Amygdala (tissue), 56 donors: Measurements from ENCODE around the gene CDHR4.
"Not testable (repeated sequence)": the region's sequence is repeated elsewhere in the genome, so short reads cannot be mapped to it uniquely, and the experiment has no call there.

ENCODE experiments used
- DNase-seq, 56 donors: peaks; one replicate each; lab custom pipeline; 2025; lab: John Stamatoyannopoulos, UW

CDHR4 gene

DNA sequence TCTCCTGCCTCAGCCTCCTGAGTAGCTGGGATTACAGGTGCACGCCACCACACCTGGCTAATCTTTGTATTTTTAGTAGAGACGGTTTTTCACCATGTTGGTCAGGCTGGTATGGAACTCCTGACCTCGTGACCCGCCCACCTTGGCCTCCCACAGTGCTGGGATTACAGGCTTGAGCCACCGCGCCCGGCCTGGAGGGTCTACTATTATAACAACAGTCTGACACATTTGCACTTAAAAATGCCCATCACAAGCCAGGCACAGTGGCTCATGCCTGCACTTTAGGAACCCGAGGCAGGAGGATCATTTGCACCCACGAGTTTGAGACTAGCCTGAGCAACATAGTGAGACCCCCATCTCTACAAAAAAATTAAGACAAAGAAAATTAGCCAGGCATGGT, 17.4 kb downstream of the CDHR4 start:
- DNase-seq, result not testable (repeated sequence)

DNA sequence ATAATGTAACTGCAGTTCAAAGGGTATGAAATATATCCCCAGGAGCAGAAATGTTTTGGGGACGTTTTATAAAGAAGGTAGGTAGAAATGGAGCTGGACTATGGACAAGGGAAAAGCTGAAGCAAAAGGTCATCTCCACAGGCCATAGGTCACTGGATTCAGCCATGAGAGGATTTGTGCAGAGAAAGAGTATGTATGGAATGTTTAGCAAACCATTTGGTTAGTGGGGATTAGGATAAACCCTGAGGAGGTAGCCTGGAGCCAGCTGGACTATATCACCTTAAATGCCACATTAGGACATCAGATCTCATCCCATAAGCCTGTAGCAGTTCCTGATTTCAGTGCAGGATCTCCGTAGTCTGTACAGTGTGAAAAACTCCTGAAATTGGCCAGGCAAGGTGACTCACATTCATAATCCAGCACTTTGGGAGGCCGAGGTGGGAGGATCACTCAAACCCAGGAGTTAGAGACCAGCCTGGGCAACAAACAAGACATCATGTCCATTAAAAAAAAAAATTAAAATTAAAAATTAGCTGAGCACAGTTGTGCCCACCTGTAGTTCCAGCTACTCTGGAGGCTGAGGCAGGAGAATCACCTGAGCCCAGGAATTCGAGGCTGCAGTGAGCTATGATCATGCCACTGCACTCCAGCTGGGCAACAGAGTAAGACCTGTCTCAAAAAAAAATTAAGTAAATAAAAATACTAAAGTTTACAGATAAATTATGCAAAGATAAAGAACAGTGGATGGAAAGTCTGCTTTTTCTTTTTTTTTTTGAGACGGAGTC, 18.1 kb downstream of the CDHR4 start:
- DNase-seq, result no peak

DNA sequence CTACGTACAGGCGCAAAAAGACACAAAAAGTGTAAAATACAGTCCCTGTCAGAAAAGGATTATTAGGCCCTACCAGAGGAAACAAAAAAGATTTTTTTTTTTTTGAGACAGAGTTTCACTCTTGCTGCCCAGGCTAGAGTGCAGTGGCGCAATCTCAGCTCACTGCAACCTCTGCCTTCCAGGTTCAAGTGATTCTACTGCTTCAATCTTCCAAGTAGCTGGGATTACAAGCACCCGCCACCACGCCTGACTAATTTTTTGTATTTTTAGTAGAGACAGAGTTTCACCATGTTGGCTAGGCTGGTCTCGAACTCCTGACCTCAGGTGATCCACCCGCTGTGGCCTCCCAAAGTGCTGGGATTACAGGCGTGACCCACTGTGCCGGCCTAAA, 18.7 kb downstream of the CDHR4 start:
- DNase-seq, result not testable (repeated sequence)

DNA sequence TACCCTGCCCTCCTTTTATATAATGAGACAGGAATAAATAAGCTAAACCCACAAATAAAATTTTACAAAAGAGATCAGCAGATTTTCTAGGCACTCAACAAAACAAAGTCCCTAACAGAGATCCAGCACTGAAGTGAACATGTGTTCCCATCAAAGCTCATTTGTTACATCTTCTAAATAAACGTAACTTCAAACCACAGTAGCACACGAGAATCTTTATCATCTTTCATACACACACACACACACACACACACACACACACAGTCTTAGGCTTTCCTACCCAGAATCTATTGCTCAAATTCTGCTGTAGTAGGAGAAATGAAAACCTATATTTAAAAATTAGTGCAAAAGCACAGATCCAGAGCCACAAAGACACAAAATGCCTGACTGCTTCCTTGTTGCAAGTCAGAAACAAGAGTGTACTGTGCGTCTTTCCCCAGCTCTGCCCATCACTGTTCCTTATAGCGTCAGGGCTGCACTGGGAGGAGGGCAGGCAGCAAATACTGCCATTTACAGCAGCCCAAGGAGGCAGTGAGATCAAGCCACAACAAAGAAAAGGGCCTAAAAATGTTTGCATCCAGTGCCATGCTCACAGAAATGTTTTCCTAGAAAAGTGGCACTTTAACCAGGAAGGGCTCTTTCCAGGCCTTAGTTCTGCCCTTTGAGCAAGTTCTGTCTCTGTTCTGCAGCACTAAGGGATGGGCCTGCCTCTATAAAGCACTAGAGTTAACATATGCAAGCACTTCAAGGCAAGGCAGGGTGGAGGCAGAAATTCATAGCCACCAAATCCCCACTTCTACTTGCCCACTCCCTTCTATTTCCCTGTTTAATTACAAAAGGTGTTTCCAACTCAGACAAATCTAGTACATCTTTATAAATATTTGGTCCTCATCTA, 19.3 kb downstream of the CDHR4 start:
- peak in 1 of 56 donors; percentile 17 for DNase-seq

DNA sequence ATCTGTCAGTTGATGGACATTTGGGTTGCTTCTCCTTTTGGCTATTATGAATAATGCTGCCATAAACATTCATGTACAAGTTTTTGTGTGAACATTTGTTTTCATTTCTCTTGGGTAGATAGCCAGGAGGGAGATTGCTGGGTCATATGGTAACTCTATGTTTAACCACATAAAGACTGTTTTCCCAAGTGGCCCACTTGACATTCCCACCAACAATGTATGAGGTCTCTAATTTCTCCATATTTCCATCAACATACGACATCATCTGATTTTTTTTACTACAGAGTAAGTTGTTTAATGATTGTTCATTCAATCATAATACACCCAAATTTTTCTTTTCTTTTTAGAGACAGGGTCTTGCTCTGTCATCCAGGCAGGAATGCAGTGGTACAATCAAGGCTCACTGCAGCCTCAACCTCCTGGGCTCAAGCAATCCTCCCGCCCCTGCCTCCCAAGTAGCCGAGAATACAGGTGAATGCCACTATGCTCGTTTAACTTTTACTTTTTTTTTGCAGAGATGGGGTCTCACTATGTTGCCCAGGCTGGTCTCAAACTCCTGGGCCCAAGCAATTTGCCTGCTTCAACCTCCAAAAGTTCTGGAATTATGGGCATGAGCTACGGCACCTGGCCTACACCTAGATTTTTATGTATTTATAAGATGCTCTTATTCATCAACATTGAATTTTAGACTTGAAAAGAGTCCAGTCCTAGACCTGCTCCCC, 20.2 kb downstream of the CDHR4 start:
- no peak for DNase-seq

DNA sequence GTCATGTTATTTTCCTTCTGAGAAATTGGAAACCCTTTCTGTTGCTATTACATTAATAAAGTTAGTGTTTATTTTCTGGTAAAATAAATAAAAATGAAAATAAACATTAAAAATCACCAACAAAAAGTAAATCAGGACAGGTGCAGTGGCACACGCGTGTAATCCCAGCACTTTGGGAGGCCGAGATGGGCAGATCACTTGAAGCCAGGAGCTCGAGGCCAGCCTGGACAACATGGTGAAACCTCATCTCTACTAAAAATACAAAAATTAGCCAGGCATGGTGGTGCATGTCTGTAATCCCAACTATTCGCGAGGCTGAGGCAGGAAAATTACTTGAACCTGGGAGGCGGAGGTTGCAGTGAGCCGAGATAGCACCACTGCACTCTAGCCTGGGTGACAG, 23.6 kb downstream of the CDHR4 start:
- DNase-seq, result not testable (repeated sequence)

DNA sequence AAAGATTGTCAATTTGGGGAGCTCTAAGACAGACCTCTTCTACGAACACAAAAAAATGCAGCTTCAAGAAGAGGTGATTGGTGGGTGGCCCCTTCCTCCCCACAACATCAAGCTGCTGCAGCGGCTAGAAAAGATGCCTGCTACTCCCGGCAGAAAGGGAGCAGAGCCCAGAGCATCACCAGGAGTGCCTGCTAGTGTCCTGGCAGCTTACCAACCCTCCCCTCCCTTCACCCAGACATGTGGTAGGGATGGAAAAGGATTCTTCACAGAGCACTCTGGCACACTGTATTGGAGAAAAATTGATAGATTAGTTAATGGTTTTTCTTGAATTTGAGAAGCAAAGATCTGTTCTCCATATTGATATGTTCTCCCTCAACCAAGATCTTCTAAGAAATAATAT, 24.1 kb downstream of the CDHR4 start:
- peak in 37 of 56 donors; percentile 4 to 73 (median 29) for DNase-seq

DNA sequence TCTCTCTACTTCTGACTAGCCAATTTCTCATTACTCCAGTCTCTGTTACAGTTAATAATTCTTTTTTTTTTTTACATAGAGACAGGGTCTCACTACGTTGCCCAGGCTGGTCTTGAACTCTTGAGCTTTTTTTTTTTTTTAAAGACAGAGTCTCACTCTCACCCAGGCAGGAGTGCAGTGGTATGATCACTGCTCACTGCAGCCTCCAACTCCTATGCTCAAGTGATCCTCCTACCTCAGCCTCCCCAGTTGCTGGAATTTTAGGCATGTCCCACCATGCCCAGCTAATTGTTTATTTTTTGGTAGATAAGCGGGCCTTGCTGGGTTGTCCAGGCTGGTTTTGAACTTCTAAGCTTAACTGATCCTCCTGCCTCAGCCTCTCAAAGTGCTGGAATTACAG, 27.0 kb downstream of the CDHR4 start:
- DNase-seq, result no peak

DNA sequence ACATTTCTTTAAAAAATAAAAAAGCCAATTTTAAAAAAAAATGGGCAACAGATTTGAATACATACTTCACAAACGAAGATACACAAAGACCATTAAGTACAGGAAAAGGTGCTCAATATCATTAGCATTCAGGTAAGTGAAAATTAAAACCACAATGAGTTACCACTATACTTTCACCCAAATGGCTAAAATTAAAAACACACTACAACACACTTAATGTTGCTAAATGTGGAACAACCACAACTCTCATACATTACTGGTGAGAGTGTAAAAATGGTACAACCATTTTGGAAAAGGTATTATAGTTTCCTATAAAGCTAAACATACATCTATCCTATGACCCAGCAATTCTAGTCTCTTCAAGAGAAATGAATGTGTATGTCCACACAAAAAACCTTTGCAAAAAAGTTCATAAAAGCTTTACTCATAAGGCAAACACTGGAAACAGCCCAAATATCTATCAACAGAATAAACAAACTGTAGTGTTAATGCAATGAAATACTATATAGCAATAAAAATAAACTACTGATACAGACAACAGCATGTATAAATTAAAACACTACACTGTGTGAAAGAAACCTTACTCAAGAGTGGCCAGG, 28.2 kb downstream of the CDHR4 start:
- DNase-seq, result no peak

DNA sequence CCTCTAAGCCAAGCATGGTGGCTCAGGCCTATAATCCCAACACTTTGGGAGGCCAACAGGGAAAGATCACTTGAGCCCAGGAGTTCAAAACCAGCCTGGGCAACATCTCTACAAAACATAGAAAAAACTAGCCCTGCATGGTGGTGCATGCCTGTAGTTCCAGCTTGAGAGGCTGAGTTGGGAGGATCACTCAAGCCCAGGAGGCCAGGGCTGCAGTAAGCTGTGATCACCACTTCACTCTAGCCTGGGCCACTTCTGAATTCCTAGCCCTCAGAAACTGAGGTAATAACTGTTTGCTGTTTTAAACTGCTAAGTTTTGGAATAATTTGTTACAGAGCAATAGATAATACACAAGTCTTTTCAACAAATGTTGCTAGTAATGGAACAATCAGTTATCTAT, 29.7 kb downstream of the CDHR4 start:
- DNase-seq, result no peak

DNA sequence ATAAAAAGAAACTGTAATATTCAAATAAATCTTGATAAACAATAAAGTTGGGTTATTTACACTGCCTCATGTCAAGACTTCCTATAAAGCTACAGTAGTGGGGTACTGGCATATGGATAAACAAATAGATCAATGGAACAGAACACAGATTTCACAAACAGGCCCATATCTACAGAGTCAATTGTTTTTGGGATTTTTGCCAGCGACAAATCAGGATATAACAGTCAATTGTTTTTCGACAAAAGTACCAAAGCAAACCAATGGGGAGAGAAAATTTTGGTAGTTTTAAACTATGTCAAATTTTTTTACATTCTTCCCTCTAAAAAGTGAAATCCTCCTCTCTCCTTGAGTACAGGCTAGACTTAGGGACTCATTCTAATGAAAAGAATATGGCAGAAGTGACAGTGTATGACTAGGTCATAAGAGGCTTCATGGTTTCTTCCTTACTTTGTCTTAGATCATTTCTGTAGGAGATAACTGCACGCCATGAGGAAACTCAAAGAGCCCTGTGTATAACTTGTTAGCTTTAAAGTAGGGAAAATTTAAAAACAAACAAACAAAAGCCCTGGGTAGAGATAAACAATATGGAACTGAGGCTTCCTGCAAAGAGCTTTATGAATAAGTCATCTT, 30.3 kb downstream of the CDHR4 start:
- no peak for DNase-seq

DNA sequence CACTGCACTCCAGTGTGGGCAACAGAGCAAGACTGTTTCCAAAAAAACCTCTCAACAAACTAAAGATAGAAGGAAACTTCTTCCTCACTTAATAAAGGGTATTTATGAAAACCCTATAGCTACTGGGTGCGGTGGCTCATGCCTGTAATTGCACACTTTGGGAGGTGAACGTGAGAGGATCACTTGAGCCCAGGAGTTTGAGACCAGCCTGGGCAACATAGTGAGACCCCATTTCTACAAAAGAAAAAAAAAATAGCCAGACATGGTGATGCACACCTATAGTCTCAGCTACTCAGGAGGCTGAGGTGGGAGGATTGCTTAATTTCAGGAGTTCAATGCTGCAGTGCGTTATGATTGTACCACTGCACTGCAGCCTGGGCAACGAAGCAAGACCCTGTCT, 35.7 kb downstream of the CDHR4 start:
- DNase-seq, result no peak

DNA sequence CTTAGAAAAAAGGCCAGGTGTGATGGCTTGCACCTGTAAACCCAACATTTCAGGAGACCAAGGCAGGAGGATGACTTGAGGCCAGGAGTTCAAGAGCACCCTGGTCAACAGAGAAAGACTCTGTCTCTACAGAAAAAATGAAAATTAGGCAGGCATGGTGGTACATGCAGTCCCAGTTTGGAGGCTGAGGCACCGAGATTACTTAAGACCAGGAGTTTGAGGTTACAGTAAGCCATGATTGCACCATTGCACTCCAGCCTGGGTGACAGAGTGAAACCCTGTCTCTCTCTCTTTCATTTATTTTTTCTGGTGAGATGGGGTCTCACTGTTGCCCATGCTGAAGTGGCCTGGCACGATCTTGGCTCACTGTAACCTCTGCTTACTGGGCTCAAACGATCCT, 38.0 kb downstream of the CDHR4 start:
- DNase-seq, result no peak

DNA sequence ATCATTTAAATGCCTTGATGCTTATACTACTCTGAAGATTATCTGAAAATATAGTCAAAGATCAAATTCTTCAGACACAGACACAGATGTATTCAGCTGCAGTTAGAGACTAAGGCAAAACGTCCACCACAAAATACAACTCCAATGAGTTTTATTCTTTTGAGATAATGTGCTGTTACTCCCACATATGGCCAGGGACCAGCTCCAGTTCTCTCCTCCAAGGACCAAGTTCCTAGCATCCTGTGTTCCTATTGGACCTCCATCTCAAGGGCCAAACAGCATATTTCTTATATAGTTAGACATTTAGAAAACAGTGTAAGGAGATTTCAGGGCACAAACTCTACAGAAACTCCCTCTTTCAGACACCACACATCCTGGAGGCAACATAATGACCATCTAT, 40.4 kb downstream of the CDHR4 start:
- no peak for DNase-seq

DNA sequence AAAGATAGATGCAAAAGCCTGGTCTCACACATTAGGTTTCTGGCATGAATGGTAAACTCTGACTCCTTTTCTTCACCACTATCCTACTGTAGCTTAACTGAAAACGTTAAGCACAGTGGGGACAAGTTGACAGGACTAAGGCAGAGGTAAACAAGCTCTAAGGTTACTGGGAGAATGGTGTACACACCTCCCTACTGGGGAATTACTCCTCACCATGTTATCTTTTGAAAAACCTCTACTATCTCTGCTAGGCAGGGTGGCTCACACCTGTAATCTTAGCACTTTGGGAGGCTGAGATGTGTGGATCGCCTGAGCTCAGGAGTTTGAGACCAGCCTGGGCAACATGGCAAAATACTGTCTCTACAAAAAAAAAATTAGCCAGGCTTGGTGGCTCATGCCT, 42.5 kb downstream of the CDHR4 start:
- no peak for DNase-seq

DNA sequence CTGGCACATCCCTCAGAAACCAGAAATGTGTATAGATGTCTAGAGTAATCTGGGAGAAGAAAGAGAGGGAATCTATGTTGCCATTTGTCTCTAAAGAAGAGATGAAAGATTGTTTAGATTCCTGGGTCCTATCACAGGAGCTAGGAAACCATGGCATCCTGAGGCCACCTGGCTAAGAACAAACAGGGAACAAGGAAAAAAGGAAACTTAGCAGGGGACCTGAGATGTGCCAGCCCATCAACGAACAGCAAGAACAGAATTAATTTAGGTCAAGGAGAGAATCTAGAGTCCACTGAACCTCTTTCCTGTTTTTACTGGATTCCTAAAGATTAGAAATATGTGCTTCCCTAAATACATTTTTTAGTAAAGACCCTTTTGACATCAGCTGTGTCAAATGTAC, 43.6 kb downstream of the CDHR4 start:
- DNase-seq, result no peak

DNA sequence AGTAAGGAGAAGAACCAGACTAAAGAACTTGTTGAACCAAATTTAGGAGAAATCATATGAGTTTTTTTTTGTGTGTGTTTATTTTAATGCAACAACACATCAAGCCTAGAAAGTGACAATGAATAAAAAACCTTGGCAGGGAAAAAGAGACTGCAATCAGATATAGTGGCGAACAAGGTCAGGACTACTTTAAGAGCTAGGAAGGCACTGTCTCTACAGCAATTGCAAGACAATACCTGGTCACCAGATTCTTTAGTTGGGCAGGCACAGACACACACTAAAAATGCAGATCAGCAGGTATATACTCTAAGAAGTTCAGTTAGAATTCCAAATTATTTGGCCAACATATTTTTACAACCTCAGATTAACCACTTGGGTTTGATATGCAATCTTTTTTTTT, 45.1 kb downstream of the CDHR4 start:
- DNase-seq, result no peak

DNA sequence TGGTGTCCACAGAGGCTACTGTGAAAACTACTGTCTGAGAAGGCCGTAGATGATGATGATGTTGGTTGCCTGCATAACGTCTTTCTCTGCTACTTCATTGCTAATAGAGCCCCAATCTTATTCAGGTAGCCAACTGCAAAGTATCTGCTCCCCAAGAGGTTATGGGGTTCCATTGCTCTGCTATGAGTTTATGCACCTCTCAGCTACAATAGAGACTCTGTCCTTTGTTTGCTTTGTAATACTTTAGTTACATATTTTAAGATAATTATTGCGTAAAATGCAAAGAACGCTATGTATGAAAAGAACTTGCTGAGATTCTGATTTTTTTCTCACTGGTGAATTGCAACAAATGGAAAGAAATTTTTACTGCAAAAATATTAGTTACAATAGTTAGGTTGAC, 48.2 kb downstream of the CDHR4 start:
- DNase-seq, result no peak

DNA sequence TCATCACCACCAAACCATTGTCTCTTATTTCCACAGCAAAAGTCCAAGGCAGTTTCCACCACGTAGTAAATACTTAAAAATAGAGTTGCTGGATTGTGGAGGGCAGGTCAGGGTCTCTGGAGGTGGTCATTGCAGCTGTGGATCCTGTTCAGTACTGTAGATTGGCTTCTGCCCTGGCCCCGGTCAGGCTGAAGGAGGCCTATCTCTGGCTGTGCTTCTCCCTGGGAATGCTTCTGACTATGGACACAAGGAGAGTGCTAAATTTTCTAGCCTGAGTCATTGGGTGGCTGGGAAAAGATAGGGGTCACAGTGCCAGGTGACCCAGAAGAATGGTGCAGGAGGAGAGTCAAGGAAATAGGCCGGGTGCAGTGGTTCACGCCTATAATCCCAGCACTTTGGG, 49.6 kb downstream of the CDHR4 start:
- DNase-seq, result no peak

DNA sequence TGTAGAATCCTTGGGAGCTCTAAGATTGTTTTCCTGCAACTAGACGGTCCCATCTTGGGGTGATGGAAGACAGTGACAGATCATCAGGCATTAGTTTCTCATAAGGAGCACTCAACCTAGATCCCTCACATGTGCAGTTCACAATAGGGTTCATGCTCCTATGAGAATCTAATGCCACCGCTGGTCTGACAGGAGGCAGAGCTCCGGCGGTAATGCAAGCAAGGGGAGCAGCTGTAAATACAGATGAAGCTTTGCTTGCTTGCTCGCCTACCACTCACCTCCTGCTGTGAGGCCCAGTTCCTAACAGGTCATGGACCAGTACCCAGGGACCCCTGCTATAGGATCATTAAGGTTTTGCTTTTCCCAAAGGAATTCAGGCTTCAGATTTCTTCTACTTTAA, 50.8 kb downstream of the CDHR4 start:
- DNase-seq, result not testable (repeated sequence)
